GM23338 (cell line): ENCODE results near the gene RBM17. TPM values are rescaled to one million over a fixed set of nuclear protein-coding genes. Genes with fewer than 3 reads are reported as not detected.
"Not testable (repeated sequence)": the region's sequence is repeated elsewhere in the genome, so short reads cannot be mapped to it uniquely, and the experiment has no call there.

Source experiments
- ATAC-seq: fragments of 200-7000 bp; cut with Tn5 transposase; 3 replicates; pipeline ENCODE4 v1.9.1; 2020
- DNase-seq: peaks from one replicate; pipeline ENCODE4 v3.0.0-alpha.2; 2015; ENCODE audit warnings: low spot score
- H2AFZ ChIP-seq: fragments of 200-600 bp; sonication (generic); 2 replicates; pipeline ENCODE4 v1.8.0; 2016; ENCODE audit warnings: antibody characterized with exemption, mild to moderate bottlenecking, moderate library complexity
- H3F3A ChIP-seq: fragments of 200-600 bp; sonication (generic); replicated peaks from 2 replicates; pipeline ENCODE4 v1.8.0; 2017; ENCODE audit warnings: antibody characterized with exemption, mixed run types, low read depth
- H3K27ac ChIP-seq: fragments of 200-600 bp; sonication (generic); 2 replicates; pipeline ENCODE4 v1.6.1; 2016; ENCODE audit warnings: low read depth
- H3K27me3 ChIP-seq: fragments of 200-600 bp; sonication (generic); 2 replicates; pipeline ENCODE4 v1.8.0; 2016; ENCODE audit warnings: mild to moderate bottlenecking, mixed run types, moderate library complexity; ENCODE audit not compliant: insufficient read depth
- H3K36me3 ChIP-seq: fragments of 200-600 bp; sonication (generic); 2 replicates; pipeline ENCODE4 v1.8.0; 2016; ENCODE audit warnings: mild to moderate bottlenecking; ENCODE audit not compliant: insufficient read depth
- H3K4me1 ChIP-seq: fragments of 200-600 bp; sonication (generic); 2 replicates; pipeline ENCODE4 v1.8.0; 2016; ENCODE audit warnings: mild to moderate bottlenecking, moderate library complexity; ENCODE audit not compliant: insufficient read depth
- H3K4me2 ChIP-seq: fragments of 200-600 bp; sonication (generic); 2 replicates; pipeline ENCODE4 v1.7.1; 2017; ENCODE audit warnings: mixed run types
- H3K4me3 ChIP-seq: fragments of 200-600 bp; sonication (generic); 2 replicates; pipeline ENCODE4 v1.6.1; 2016; ENCODE audit warnings: mixed run types
- H3K79me2 ChIP-seq: fragments of 200-600 bp; sonication (generic); replicated peaks from 2 replicates; pipeline ENCODE4 v1.8.0; 2017; ENCODE audit warnings: mild to moderate bottlenecking; ENCODE audit not compliant: insufficient read depth
- H3K9me2 ChIP-seq: fragments of 200-600 bp; sonication (generic); 2 replicates; pipeline ENCODE4 v1.8.0; 2017; ENCODE audit not compliant: insufficient read depth
- H4K20me1 ChIP-seq: fragments of 200-600 bp; sonication (generic); replicated peaks from 2 replicates; pipeline ENCODE4 v1.8.0; 2017; ENCODE audit warnings: mild to moderate bottlenecking; ENCODE audit not compliant: insufficient read depth
- H3K27ac Mint-ChIP-seq: 2 replicates; pipeline ENCODE4 v1.8.0; 2020; ENCODE audit warnings: inconsistent platforms, mild to moderate bottlenecking, moderate library complexity, mixed read lengths
- H3K27me3 Mint-ChIP-seq: 3 replicates; pipeline ENCODE4 v1.8.0; 2022; ENCODE audit warnings: low read depth, mild to moderate bottlenecking, moderate library complexity, mixed read lengths, inconsistent platforms; ENCODE audit not compliant: insufficient read depth, poor library complexity
- H3K36me3 Mint-ChIP-seq: 3 replicates; pipeline ENCODE4 v1.8.0; 2021; ENCODE audit warnings: low read depth, mild to moderate bottlenecking, inconsistent platforms, moderate library complexity, mixed read lengths
- H3K4me1 Mint-ChIP-seq: 3 replicates; pipeline ENCODE4 v1.8.0; 2020; ENCODE audit warnings: mild to moderate bottlenecking, inconsistent platforms, mixed read lengths
- H3K4me3 Mint-ChIP-seq: 3 replicates; pipeline ENCODE4 v1.8.0; 2021; ENCODE audit warnings: moderate library complexity, mild to moderate bottlenecking, inconsistent platforms, mixed read lengths
- H3K9me3 Mint-ChIP-seq: 3 replicates; pipeline ENCODE4 v1.8.0; 2020; ENCODE audit warnings: moderate library complexity, mild to moderate bottlenecking, inconsistent platforms, mixed read lengths
- CREB1 ChIP-seq: fragments of 250-450 bp; sonication (Bioruptor Pico); IDR thresholded peaks from 2 replicates; pipeline ENCODE4 v1.5.0; 2020; ENCODE audit warnings: low read depth, mild to moderate bottlenecking, moderate library complexity
- ETS1 ChIP-seq: IDR thresholded peaks from 2 replicates; pipeline ENCODE4 v1.6.1; 2016; ENCODE audit warnings: antibody characterized with exemption
- EZH2 ChIP-seq: fragments of 200-600 bp; sonication (generic); IDR thresholded peaks from one replicate; pipeline ENCODE4 v1.8.0; 2017; ENCODE audit warnings: antibody characterized with exemption, mild to moderate bottlenecking, low read depth; ENCODE audit not compliant: unreplicated experiment
- EZH2phosphoT487 ChIP-seq: fragments of 200-600 bp; sonication (generic); IDR thresholded peaks from one replicate; pipeline ENCODE4 v1.8.1; 2018; ENCODE audit warnings: antibody characterized with exemption; ENCODE audit not compliant: unreplicated experiment
- JUNB ChIP-seq: IDR thresholded peaks from one replicate; pipeline ENCODE4 v1.6.1; 2016; ENCODE audit warnings: antibody characterized with exemption; ENCODE audit not compliant: unreplicated experiment
- NANOG ChIP-seq: IDR thresholded peaks from 2 replicates; pipeline ENCODE4 v1.6.1; 2016; ENCODE audit warnings: antibody characterized with exemption, borderline replicate concordance
- POLR2AphosphoS5 ChIP-seq: IDR thresholded peaks from 2 replicates; pipeline ENCODE4 v1.6.1; 2016; ENCODE audit warnings: antibody characterized with exemption, low read depth
- REST ChIP-seq: IDR thresholded peaks from one replicate; pipeline ENCODE4 v1.6.1; 2018; ENCODE audit warnings: antibody characterized with exemption; ENCODE audit not compliant: unreplicated experiment
- STAT1 ChIP-seq: IDR thresholded peaks from one replicate; pipeline ENCODE4 v1.6.1; 2016; ENCODE audit warnings: antibody characterized with exemption; ENCODE audit not compliant: unreplicated experiment
- ZNF114 ChIP-seq: fragments of 250-450 bp; sonication (Bioruptor Pico); IDR thresholded peaks from 2 replicates; pipeline ENCODE4 v1.5.0; 2020; ENCODE audit warnings: mild to moderate bottlenecking, moderate library complexity
- ZNF331 ChIP-seq: fragments of 250-450 bp; sonication (Bioruptor Pico); IDR thresholded peaks from 2 replicates; pipeline ENCODE4 v1.5.0; 2020; ENCODE audit warnings: low read depth, mild to moderate bottlenecking, moderate library complexity
- polyA plus RNA-seq: library from polyadenylated mRNA; unstranded; fragments of >200 nt; fragmentation: Nextera tagmentation; extraction: Ambion mirVana; gene quantifications from 2 replicates; pipeline ENCODE4 v1.2.1, GENCODE V29; 2016
- total RNA-seq: library from RNA; depleted of rRNA; stranded (reverse); fragments of >200 nt; shearing (Covaris generic); gene quantifications from 2 replicates; pipeline ENCODE4 v1.2.3, GENCODE V29; 2014
- TF ChIP-seq, protein P1 (sequence below), 2 experiments: fragments of 200-600 bp in 1 of 2; sonication (generic) in 1 of 2; conservative IDR thresholded peaks; 2 replicates each; pipeline versions ENCODE4 v1.5.1 to v1.6.1; 2016 to 2017; ENCODE audit warnings: antibody characterized with exemption in 2 of 2, low read depth in 2 of 2, mild to moderate bottlenecking in 2 of 2, moderate library complexity in 1 of 2

Gene RBM17
- total and polyA plus RNA-seq, 2 experiments from 2014 or later = 54.7 to 281 TPM

GRCh38 chr10:6142186-6142585 lies 53.4 kb downstream of the RBM17 start:
- H3K36me3 Mint-ChIP-seq, DNase-seq, H3K36me3 ChIP-seq, H3K9me3 Mint-ChIP-seq, H3F3A ChIP-seq, H3K4me3 Mint-ChIP-seq, H3K9me2 ChIP-seq, H2AFZ ChIP-seq, H3K79me2 ChIP-seq, H3K27ac ChIP-seq, H3K27ac Mint-ChIP-seq, H3K4me3 ChIP-seq, ATAC-seq, H3K4me2 ChIP-seq: not testable (repeated sequence)
- Histone ChIP-seq H3K4me1 (peaks cover 19% of the 10 kb centered on the region), H4K20me1 (peaks cover 13% of the 10 kb centered on the region), H3K27me3 (peaks cover 29% of the 10 kb centered on the region)
- Mint-ChIP-seq H3K27me3 (peaks cover 29% of the 10 kb centered on the region), H3K4me1 (peaks cover 29% of the 10 kb centered on the region)

- no peak overlapping the region for H3K4me2 ChIP-seq
- no peak overlapping the region for H2AFZ ChIP-seq
- H3K27ac Mint-ChIP-seq = no peak overlapping the region
- H3K4me3 Mint-ChIP-seq = no peak overlapping the region
- 0 out of 2 replicates have a peak, but pooled peaks cover 6% of the 10 kb centered on the region for H3F3A ChIP-seq
- H3K4me3 ChIP-seq = no peak overlapping the region
- H3K4me1 ChIP-seq = peaks cover 19% of the 10 kb centered on the region
- H3K4me1 Mint-ChIP-seq = peaks cover 31% of the 10 kb centered on the region
- H3K27me3 Mint-ChIP-seq = peaks cover 30% of the 10 kb centered on the region
- DNase-seq (no peak), ATAC-seq (no peak)
- peaks cover 13% of the 10 kb centered on the region for H4K20me1 ChIP-seq
- H3K36me3 ChIP-seq = no peaks in the 10 kb centered on the region; the same call in 1 of the 2 replicates
- no peaks in the 10 kb centered on the region for H3K9me2 ChIP-seq
- H3K79me2 ChIP-seq = no peaks in the 10 kb centered on the region
- H3K9me3 Mint-ChIP-seq = peaks cover 6% of the 10 kb centered on the region; the same call in 2 of the 3 replicates
- H3K27me3 ChIP-seq = peaks cover 29% of the 10 kb centered on the region
- H3K36me3 Mint-ChIP-seq = peaks cover 3% of the 10 kb centered on the region; the same call in 1 of the 3 replicates
- H3K27ac ChIP-seq = no peak overlapping the region
- TF ChIP-seq ETS1 = no peak
- TF ChIP-seq NANOG = no peak
- no peak for TF ChIP-seq JUNB
- no peak for TF ChIP-seq EZH2phosphoT487
- TF ChIP-seq ZNF331 (CRISPR knock-in tag) = no peak
- TF ChIP-seq REST = no peak
- TF ChIP-seq, protein P1, sequence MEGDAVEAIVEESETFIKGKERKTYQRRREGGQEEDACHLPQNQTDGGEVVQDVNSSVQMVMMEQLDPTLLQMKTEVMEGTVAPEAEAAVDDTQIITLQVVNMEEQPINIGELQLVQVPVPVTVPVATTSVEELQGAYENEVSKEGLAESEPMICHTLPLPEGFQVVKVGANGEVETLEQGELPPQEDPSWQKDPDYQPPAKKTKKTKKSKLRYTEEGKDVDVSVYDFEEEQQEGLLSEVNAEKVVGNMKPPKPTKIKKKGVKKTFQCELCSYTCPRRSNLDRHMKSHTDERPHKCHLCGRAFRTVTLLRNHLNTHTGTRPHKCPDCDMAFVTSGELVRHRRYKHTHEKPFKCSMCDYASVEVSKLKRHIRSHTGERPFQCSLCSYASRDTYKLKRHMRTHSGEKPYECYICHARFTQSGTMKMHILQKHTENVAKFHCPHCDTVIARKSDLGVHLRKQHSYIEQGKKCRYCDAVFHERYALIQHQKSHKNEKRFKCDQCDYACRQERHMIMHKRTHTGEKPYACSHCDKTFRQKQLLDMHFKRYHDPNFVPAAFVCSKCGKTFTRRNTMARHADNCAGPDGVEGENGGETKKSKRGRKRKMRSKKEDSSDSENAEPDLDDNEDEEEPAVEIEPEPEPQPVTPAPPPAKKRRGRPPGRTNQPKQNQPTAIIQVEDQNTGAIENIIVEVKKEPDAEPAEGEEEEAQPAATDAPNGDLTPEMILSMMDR (conservative IDR thresholded peaks at IDR 0.05; ENCODE audit: low read depth in 2 of 2) = no peak
- no peak for TF ChIP-seq POLR2AphosphoS5
- no peak for TF ChIP-seq CREB1 (CRISPR knock-in tag)
- no peak for TF ChIP-seq ZNF114
- TF ChIP-seq EZH2 = no peak
- no peak for TF ChIP-seq STAT1
Observed at GRCh38 chr10:6142644-6143043, 53.8 kb downstream of the RBM17 start.
